Caki2 (cell line): Measurements from ENCODE around the gene MPP3. TPM values are rescaled to one million over a fixed set of nuclear protein-coding genes. Genes with fewer than 3 reads are reported as not detected.

Experiments used
- DNase-seq: peaks from one replicate; pipeline ENCODE4 v3.0.0-alpha.2; 2015; ENCODE audit warnings: low read depth
- in situ Hi-C: cut with HindIII; loops from 2 replicates; pipeline ENCODE4 v1.10.0; 2016; ENCODE audit warnings: low sequenced_read_pairs, low pct_unique_long_range_greater_than_20kb, mixed read lengths
- total RNA-seq: library from RNA; depleted of rRNA; stranded (reverse); fragments of >200 nt; shearing (Covaris generic); gene quantifications from 2 replicates; pipeline ENCODE4 v1.2.3, GENCODE V29; 2014; ENCODE audit warnings: low replicate concordance

Gene MPP3
- total RNA-seq, 1 experiment from 2014 or later, result 11.6 TPM

DNA sequence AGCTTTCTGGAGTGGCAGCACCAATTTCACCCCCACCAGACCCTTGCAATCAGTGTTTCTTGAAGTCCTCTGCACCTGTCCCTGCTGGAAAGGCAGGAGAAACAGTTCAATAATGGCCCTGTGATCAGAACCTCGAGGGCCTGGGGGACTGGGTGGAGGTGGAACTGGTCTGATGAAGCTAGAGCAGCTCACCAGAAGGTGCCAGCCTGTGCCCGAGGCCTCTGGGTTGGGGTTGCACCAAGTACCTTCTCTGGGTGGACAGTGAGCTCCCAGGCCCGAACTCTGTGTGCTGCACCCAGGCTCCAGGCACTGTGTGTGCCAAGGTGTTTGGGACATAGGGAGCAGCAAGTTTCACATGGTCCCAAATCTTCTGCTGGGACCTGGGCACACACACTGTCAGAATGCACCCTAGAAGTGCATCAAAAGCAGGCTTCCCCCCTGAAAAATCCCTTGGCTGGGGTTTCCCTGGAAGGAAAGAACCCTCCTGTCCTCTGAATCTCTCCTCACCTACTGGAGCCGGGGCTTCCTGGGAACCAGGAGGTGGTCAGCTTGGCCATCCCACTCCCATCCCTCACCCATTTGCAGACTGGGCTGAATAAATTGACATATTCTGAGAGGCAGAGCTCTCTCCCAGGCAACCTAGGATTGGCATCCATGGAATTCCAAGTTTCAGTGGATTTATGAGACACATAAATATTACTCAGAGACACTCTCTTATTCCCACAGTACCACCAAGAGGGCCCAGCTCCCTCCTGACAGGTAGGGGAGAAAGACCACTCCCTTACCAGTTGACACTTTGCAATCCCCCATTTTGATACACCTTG lies 31.4 kb upstream of the MPP3 start:
- in situ Hi-C loops, result no loop called here
- DNase-seq, result no peak

DNA sequence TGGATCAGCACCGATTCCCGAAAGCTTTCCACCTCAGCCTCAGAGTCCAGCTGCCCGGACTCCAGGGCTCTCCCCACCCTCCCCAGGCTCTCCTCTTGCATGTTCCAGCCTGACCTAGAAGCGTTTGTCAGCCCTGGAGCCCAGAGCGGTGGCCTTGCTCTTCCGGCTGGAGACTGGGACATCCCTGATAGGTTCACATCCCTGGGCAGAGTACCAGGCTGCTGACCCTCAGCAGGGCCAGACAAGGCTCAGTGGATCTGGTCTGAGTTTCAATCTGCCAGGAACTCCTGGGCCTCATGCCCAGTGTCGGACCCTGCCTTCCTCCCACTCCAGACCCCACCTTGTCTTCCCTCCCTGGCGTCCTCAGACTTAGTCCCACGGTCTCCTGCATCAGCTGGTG lies 29.0 kb upstream of the MPP3 start:
- in situ Hi-C loops, result no loop called here
- no peak for DNase-seq

DNA sequence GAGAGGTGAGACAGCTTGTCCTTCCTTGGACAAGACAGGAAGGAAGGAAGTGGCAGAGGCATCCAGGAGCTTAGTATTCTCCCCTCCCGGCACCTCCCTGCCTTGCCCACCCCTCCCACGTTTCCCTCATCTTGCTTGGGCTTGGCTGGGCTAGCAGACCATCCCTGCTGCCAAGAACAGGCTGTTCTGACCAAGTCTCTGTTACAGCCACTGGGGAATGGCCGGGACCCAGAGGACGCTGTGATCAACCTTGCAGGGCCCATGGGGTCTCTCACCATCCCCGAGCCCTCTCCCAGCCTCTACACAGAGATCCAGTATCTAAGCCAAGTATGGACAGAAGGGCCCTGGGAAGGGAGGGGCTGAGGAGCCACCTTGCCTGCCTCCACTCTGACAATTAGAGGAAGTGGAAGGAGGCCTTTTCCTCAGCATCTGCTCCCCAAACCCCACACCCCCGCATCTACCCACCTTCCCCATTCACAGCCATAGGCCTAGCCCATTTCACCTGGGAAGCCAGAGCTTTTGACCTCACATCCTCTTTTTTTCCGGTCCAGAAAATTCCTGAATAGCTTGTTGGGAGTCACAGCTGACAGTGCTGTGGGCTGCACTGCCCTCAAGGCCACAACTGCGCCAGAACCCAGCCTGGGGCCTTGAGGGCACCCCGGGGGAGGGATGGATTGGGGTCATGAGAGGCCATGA lies 28.1 kb upstream of the MPP3 start:
- DNase-seq, result no peak
- in situ Hi-C loops, result no loop called here

DNA sequence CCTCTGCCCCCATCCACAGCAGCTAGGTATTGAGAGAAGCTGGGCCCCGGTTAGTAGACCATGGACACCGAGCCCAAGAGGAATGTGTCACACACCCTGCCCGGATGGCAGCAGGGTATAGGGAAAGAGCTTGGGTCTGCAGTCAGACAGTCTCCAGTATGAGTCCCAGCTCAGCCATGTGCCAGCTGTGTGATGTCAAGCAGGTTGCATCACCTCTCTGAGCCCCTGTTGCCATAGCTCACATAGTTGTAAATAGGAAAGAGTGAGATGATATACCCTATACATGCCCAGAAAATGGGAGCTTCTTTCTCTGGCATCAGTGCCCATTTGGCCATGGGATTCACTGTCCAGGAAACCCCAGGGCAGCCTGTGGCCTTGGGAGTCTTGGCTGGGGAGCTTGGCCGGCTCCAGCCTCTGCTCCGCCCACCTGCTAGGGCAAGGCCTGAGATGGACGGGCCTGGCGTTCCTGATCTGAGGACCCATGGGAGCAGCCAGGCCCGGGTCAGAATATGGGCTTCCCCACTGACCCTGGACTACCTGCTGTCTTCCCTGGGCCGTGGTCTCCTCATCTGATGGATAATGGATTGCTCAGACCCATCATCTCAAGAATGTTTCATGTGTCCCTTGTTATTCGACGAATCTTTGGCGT lies 27.3 kb upstream of the MPP3 start:
- in situ Hi-C loops, result no loop called here
- DNase-seq, result no peak

DNA sequence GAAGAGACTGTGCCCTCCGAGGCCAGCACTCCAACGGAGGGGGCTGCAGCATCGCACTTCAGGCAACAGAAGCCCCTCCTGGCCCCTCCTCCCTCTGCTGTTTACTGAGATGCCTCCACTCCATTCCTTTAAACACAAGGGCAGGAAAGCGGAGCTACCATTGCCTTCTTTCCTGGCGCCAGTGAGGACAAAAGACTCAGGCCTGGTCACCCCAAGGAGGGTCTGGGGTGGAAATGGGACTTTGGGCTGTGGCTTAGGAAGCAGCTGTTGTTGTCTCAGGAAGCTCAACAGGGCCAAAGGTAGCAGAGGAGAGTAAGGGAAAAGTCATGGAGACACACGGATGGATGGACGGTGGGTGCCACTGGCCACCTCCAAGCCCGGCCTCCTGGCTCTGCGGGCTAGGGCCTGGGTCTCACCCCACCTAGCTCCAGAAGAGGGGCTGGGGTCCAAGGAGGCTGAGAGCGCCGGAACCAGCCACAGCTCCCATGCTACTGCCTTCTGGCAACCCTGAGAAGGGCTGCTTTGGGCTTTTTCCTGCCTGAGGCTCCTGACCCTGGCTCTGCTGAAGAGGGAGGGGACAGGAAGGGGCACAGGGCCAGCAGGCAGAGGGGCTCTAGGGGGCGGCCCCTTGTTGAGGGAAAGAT lies 25.1 kb upstream of the MPP3 start:
- no peak for DNase-seq

DNA sequence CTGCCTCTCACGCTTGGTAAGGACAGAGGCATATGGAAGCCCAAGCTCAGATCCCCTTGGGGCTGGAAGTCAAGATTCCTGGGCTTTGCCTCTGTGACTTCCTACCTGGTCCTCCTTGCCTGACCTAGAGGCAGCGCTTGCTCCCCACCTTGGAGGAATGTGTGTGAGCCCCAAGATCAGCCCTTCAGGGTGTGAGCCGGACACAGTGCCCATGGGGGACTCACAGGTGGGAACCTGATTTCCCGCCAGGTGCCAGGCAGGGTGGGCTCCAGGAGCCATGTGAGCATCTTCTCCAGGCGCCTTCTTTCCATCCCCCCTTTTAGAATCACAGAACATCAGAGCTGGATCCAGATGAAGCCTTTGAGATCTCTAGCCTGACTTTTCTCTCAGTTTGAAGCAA lies 24.2 kb upstream of the MPP3 start:
- in situ Hi-C loops, result no loop called here
- DNase-seq, result no peak

More for the DNA sequence above, 25.1 kb upstream of the MPP3 start:
- in situ Hi-C loops, result no loop called here

DNA sequence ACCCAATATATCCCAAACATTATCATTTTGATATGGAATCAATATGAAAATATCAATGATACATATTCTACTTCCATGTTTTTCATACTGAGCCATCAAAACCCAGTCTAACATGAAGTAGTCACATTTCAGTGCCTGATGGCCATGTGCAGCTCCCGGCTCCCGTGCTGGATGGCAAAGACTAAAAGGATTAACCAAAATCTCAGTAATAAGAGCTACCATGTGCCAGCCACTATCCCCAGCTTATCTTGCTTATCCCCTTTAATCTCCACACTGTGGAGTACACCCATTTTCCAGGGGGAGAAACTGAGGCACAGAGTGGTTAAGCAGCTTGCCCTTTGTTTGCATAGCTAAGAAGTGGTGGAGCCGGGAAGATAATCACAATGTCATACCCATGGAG lies 23.2 kb upstream of the MPP3 start:
- in situ Hi-C loops, result no loop called here
- DNase-seq, result no peak

DNA sequence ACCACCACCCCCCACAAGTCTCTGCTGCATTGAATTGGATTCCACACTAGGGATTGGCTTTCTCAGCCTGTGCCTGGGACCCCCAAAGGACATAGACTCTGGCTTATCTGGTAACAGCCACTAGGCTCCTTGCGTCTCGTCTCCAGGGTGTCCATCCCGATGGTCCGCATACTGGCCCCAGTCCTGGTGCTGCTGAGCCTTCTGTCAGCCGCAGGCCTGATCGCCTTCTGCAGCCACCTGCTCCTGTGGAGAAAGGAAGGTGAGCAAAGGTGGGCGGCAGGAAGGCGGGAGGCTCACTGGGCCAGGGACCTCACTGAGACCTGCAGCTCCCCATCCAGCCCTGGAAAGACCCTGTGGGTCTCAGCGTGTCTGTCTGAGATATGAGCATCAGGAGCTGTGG lies 22.1 kb upstream of the MPP3 start:
- in situ Hi-C loops, result no loop called here
- no peak for DNase-seq

DNA sequence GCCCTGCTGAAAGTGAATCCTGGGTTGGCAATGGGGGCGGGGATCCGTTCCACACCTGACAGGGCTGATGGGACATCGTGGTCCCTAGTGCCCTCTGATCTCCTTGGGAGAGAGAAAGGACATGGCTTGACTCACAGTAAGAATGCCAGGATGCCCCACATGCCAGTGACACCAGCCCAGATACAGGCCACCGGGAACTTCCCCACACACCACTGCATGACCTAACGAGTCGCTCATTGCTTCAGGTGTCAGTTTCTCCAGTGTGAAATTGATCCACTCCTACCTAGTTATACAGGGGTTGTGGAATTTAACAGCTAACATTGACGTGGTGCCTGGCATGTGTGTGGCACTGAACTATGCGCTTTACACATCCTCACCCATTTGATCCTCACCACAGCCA lies 21.6 kb upstream of the MPP3 start:
- no peak for DNase-seq
- in situ Hi-C loops, result no loop called here

DNA sequence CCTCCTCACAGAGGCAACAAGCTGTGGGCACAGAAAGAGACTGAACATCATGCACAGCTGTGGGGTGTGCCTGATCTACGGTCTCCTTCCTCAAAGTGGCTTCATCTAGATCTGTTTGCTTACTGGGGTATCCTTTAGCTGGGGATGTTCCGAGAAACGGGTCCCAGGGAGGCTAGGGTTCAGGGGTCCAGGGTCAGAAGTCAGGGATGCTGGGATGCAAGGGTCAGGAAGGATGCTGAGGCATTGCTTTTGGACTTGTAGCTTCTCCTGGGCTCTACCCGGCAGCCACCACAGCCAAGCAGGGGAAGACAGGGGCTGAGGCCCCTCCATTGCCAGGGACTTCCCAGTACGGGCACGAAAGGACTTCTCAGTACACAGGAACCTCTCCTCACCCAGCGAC lies 20.6 kb upstream of the MPP3 start:
- in situ Hi-C loops, result no loop called here

DNA sequence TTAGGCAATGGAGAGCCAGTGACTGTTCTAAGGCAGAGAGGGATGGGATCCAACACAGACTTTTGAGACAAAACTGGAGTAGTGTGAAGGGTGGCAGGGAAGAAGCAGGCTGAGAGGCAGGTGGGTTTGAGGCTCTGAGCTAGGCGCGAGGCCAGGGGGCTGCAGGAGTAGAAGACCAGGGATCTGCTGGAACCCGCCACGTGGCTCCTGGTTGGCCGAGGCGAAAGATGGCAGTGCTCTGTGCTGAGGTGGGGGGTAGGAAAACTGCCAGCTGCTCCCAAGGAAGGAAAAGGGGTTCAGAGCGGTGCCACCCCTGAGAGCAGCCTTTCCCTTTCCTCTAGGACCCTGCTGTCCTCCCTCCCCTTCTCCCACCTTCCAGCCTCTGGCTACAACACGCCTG lies 19.6 kb upstream of the MPP3 start:
- no peak for DNase-seq
- in situ Hi-C loops, result no loop called here

More for the DNA sequence above, 20.6 kb upstream of the MPP3 start:
- DNase-seq, result no peak

DNA sequence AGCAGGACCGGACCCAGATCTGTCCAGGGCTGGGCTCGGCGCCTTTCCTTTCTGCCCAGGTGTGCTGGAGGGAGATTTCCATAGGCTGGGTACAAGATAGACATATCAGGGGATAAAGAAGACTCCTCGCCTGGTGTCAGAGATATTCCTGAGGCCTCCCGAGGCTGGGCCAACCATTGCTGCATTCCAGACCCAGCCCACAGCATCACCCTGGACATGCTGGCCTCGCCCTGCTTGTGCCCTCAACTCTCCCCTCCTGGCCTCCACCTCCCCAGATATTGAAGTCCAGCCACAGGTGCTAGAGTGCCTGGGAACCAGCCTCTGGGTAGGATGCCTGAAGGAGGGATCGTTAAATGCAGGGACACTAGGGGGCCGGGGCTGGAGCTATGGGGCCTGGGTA lies 16.2 kb upstream of the MPP3 start:
- DNase-seq, result no peak
- in situ Hi-C loops, result no loop called here

DNA sequence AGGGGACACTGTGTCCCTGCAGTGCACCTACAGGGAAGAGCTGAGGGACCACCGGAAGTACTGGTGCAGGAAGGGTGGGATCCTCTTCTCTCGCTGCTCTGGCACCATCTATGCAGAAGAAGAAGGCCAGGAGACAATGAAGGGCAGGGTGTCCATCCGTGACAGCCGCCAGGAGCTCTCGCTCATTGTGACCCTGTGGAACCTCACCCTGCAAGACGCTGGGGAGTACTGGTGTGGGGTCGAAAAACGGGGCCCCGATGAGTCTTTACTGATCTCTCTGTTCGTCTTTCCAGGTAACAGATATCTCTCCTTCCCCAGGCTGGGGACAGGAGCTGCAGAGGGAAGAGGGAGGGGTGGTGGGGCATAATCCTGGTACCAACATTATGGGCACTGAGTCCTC lies 15.7 kb upstream of the MPP3 start:
- DNase-seq, result no peak

DNA sequence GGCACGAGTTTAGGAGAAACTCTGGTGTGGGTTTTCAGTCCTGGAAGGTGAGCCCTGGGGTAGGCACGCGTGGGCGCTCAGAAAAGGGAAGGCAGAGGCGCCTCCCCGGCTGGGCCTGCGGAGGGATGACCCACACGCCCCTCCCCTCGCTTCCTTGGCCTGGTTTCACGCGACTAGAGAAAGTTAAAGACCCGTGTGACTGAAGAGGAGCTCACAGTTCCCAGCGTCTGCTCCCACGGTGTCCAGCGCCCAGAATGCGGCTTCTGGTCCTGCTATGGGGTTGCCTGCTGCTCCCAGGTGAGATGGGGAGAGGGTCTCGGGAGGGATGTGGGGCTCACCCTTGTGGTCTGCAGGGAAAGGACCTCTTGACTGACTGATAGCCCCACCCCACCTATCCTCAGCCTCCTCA lies 14.0 kb upstream of the MPP3 start, which contains the start of gene CD300LG:
Gene CD300LG, plus strand, starts transcription at position 214 of the 409 bp plus-strand sequence. Its CDS starts 41 bp downstream, at position 255.
- DNase-seq, result no peak
- in situ Hi-C loops, result no loop called here

More for the DNA sequence above, 15.7 kb upstream of the MPP3 start:
- in situ Hi-C loops, result no loop called here

DNA sequence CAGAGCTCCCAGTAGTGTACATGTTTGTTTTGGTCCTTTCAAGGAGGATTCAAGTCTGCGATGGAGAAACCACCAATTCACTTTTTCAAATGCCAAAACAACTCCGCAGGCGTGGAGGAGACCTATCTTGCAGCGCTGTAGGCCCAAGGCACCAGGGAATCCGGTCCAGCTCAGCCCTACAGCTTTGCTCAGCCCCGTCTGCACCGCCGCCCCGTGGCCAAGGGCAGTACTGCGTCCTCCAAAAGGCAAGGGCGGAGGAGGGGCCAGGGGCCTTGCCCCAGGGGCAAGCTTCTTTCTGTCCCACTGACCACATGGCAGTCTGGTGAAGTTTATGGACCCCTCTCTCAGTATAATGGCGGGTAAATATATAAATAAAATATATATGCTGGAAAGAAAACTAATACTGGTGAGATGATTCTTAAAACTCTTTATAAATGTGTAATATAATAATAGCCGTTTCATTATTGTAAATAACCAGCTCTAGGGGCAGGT lies 13.3 kb upstream of the MPP3 start:
- in situ Hi-C loops, result no loop called here
- peak; percentile 70 for DNase-seq

DNA sequence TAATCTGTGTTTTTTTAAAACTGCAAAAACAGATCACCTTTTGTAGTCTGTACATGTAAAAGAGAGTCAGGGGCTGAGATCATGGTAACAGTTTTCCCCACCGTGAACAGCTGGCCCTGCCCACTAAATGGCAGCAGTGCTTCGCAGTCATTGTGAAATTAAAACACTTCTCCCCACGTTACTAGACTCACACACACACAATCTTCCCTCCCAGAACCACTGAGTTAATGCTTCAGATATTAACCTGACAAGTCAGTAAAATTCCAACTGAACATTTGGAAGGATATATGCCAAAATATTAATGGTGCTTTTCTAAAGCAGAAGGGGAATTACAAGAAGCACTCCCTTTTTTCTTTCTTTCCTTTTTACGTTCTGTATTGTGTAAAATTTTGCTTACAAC lies 12.8 kb upstream of the MPP3 start:
- DNase-seq, result no peak
- in situ Hi-C loops, result no loop called here

DNA sequence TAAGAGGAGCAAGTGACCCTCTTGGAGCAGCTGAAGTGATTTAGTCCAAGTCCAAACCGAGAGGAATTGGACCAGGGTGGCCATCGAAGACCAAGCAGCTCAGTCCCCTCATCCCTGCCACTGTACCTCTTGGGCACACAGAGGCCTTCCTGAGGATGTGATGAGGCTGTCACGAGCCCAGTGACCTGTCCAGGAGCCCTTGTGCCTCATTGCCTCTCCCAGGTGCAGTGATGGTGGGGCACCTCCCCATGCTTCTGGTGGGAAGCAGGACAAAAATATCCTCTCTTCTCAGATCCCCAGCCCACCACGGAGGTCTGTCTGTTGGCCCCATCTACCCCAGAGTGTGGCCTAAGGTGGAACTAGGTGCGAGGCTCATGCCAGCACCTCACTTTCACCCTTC lies 11.3 kb upstream of the MPP3 start:
- DNase-seq, result no peak
- in situ Hi-C loops, result no loop called here

DNA sequence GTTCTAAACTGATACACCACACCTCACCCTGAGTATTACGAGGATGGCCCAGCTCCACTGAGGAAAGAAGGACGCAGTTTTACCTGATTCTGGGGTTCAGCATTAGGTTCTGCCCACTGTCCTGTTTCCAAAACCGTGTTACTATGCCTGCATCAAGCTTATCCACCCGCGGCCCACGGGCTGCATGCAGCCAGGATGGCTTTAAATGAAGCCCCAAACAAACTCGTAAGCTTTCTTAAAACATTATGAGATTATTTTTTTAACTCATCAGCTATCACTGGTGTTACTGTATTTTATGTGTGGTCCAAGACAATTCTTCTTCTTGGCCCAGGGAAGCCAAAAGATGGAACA lies 10.0 kb upstream of the MPP3 start:
- in situ Hi-C loops, result no loop called here

More for the DNA sequence above, 10.0 kb upstream of the MPP3 start:
- DNase-seq, result no peak
